CD4-positive, alpha-beta T cell treated with Interleukin-4 for 1 hour (primary cell): ENCODE measurements around the gene USP14.

Source experiments
- DNase-seq, 2 donors: peaks; one replicate each; pipeline ENCODE4 v3.0.0-alpha.2; 2020 to 2022

The USP14 gene

GRCh38 chr18:160831-161570 lies 2.6 kb downstream of the USP14 start:
- DNase-seq: no peak

DNA sequence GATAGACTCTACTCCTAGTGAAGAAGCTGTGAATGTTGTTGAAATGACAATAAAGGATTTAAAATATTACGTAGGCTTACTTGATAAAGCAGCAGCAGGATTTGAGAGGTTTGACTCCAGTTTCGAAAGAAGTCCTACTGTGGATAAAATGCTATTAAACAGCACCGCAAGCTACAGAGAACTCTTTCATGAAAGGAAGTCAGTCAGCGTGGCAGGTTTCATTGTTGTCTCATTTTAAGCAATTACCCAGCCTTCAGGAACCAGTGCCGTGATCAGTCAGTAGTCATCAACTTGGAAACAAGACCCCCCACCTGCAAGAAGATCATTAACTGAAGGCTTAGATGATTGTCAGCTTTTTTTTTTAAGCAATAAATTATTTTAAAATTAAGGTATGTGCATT lies 14.0 kb downstream of the USP14 start:
- DNase-seq: no peak

DNA sequence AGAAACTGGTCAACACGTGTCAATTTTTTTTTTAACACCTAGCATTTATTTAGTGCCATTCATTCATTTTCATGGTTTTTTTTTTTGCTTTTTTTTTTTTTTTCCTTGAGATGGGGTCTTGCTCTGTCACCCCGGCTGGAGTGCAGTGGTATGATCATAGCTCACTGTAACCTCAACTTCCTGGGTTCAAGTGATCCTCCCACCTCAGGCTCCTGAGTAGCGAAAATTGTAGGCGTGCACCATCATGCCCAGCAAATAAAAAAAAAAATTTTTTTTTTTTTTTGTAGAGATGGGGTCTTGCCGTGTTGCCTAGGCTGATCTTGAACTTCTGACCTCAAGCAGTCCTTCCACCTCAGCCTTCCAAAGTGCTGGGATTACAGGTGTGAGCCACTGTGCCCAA lies 21.1 kb downstream of the USP14 start:
- no peak for DNase-seq

DNA sequence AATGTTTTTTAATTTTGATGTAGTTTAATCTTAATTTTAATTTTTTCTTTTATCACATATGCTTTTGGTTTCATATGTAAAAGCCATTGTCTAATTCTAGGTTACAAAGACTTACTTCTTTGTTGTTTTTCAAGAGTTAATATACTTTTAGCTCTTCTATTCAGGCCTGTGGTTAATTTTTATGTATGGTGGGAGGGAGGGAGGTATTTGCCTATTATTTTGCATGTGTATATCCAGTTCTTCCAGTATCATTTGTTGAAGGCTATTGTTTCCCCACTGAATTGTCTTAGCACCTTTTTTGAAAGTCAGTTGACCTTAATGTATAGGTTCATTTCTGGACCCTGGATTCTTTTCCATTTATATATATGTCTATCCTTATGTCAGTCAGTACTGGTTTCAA lies 23.4 kb downstream of the USP14 start:
- no peak for DNase-seq

DNA sequence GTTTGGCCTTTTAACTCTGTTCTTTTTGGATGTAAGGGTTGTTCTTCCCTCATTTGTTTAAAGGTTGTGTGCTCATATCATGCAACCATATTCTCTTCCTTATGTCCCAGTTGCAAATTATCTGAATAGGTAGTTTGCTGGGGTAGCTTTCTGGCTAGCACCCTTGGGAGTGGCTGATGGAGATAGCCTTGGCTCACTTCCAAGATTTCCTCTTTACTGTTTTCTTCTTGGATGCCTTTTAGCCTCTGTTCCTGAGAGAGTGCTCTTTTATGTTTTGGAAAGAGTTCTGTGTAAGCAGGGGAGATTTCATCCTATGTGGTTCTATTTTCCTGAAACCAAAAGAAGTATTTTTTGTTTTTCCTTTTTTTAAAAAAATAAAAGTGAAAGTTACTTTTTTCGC lies 25.4 kb downstream of the USP14 start:
- DNase-seq: no peak

- DNase-seq: no peak
Measured at GRCh38 chr18:189254-189653, 30.9 kb downstream of the USP14 start.

- no peak for DNase-seq
Measured at GRCh38 chr18:191725-192124, 33.4 kb downstream of the USP14 start.

DNA sequence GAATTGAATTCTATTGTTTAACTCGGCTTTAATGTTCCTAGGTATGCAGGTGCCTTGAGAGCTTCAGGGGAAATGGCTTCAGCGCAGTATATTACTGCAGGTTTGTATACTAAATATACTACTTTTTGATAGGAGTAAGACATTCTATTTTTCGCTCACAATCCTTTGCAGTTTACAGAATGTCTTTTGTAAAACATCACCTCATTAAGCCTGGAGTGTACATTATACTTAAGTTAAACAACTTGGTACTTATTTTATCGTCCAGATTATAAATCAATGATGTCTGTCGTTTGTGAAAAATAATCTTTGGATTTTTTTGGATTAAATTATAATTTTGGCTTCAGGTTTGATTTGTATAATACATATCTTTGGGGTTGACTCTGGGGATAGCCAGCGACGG lies 34.4 kb downstream of the USP14 start:
- no peak for DNase-seq

DNA sequence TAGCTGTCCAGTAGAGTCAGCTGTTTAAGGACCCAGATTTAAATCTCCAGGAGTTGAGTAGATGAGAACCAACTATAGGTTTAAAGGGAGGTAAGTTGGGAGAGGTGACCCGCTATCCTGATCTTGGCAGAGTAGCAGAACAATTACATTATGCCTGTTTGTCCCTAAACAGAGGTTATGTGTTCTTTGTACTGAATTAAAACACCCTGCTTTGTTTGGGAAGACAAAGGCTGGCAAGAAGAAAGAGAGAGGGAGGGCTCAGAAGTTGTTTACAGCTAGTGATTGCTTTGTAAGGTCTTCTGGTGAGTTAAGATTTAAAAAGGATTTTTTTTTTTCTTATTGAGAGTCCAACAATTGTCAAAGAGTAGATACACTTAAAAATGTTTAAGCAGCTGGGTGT lies 37.3 kb downstream of the USP14 start:
- no peak for DNase-seq

DNA sequence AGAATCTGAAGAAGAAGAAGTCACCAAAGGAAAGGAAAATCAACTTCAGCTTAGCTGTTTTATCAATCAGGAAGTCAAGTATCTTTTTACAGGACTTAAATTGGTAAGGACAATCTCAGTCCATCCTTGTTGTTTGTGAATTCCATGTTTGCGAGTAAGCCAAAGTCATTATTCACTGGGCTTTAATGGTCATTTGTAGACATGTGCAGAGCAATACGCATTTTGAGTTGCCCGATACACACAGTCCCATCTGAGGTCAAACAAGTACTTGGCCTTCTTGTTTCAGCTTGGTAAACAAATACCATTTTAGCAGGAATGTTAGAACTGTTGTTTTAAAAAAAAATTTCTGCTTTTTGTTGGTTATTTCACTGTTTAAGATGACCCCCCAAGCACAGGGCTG lies 40.9 kb downstream of the USP14 start:
- no peak for DNase-seq

DNA sequence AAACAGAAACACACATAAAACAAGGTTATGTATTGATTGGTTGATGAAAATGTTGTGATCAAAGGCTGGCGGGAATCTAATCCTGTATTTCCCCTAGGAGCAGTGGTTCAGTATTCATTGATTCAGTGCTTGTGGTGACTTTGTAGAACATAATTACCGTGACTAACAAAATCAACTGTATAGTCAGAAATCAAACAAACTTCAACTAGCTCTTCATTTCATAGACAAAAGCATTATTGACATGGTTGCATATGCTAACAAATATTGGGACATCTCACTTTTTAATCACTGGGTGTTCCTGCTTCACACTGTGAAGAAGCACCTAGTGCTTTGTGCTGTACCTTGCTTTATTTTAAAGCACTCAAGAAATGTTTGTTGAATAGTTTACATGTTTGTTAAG lies 41.4 kb downstream of the USP14 start:
- DNase-seq: no peak

DNA sequence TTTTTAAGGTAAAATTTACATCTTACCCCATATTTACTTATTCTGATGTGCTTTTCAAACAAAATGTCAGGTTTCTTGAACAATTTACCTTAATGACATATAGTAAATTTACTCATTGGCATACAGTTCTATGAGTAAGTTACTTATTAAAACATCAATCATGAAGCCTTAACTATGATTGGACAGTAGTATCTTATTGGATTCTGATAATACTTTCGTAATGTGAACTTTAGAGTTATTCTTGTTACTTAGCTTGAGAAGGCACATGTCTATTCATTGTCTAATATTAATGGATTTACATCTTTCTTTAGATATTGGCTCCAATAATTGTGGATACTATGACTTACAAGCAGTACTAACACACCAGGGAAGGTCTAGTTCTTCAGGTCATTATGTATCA lies 51.7 kb downstream of the USP14 start:
- no peak for DNase-seq

DNA sequence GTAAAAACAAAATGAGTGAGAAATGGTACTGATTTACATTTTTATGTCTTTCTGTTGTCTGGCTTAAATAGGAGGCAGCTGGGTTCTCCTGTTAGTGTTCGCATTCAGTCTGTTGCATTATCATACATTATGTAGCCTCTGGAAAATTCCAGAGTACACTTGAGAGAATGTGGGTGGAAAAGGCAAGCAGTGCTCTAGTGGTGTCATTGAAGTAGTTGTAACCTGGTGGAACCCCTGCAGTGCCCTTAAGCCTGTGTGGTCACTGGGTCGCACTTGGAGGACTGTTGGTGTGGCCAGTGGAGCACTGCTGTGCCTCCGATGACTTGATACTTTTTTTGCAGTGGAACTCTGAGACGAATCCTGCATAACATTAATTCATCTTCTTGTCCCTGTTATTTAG lies 52.4 kb downstream of the USP14 start:
- DNase-seq: no peak

DNA sequence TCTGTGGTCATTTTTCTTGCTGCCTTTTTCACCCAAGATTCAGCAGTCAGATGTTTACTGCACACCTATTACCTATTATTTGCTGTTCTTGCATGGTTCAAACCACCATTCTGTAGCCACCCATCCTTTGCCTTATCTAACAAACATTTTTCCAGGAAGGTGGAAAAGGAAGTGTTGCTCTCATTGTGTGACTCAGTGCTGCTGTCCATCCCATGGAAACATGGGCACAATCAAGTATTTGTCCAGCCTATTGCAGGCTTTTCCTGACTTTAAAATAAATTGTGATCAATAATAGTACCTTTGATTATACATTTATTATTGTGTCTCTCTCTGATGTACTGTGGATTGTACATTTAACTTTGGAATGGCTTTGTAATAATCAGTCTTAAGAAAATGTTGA lies 53.2 kb downstream of the USP14 start:
- no peak for DNase-seq

DNA sequence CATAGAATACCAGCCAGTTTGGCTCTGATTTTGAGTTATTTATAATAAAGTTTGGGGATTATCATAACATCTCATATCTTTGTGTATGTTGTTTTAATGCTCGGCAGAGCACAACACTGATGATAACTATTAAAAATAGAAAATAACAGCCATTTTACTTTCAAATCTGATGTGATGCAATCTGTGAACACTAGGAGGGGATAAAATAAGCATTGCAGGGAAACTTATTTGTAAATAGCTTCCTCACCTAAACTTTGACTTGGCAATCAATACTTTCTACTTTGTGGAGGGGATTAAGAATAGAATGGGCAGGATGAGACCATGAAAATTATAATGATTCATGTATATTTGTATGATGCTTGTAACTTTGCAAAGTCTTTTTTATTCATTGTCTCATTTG lies 54.4 kb downstream of the USP14 start:
- DNase-seq: peak in 1 of 2 donors; percentile 1

- DNase-seq: no peak
Measured at GRCh38 chr18:213505-213904, 55.1 kb downstream of the USP14 start.

- DNase-seq: no peak
Measured at GRCh38 chr18:213966-214365, 55.6 kb downstream of the USP14 start.

GRCh38 chr18:215448-216010 lies 57.2 kb downstream of the USP14 start:
- no peak for DNase-seq

GRCh38 chr18:217532-218336 lies 59.4 kb downstream of the USP14 start:
- DNase-seq: no peak

- no peak for DNase-seq
Measured at GRCh38 chr18:220708-221107, 62.4 kb downstream of the USP14 start.

DNA sequence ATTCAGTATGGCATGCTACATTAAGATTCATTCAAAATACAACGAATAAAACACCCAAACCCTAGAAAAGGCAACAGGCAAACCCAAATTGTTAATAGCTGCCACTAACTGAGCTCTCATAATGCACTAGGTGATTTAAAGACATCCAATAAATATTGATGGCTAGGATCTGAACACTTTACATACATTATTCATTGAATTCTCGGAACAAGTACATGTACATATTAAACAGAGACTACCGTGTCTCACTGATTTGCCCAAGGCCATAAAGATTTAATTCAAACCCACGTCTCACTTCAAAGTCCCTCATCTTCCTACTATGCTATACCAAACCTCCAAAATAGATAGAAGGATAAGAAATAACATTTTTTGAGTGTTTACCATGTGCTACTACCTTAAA lies 67.4 kb downstream of the USP14 start:
- no peak for DNase-seq

- DNase-seq: no peak
Measured at GRCh38 chr18:227374-227773, 69.0 kb downstream of the USP14 start.

DNA sequence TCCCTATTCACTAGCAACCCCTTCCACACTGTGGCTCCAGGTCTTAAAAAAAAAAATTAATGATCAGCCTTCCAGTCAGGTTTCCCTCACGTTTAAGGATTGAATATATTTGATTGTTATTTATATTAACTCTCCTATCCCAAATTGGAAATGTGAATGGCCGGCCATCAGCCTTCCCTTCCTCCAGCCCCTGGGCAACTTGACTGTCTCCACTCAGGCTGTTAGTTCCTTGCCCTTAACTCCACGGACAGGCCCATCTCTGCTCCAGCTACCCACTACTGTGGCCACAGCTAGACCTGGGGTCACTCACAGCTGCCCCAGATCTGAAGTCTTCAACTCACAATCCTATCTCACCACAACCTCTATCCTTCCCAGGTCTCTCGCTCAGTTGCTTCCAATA lies 69.5 kb downstream of the USP14 start:
- no peak for DNase-seq

- DNase-seq: no peak
Measured at GRCh38 chr18:228586-228985, 70.2 kb downstream of the USP14 start.
